OCI-LY7 (cell line): ENCODE data around the gene LDHB.

Experiments
- CTCF ChIP-seq: fragments of 200-600 bp; sonication (generic); conservative IDR thresholded peaks from 2 replicates; pipeline ENCODE4 v1.5.1; 2014; ENCODE audit warnings: mild to moderate bottlenecking, antibody characterized with exemption, low read length, moderate library complexity, mixed read lengths
- EZH2phosphoT487 ChIP-seq: fragments of 200-600 bp; sonication (generic); IDR thresholded peaks from 2 replicates; pipeline ENCODE4 v1.6.1; 2018; ENCODE audit warnings: low read depth, borderline replicate concordance, mild to moderate bottlenecking, mixed run types, antibody characterized with exemption, low read length, moderate library complexity, mixed read lengths

- TF ChIP-seq CTCF (no peak), EZH2phosphoT487 (no peak)
These were observed 43.1 kb downstream of the LDHB start for GRCh38 chr12:21614506-21614905.
